Prostate gland (tissue), 2 donors: ENCODE data around the gene KBTBD12. TPM values are rescaled to one million over a fixed set of nuclear protein-coding genes. Genes with fewer than 3 reads are reported as not detected.

ENCODE experiments used
- DNase-seq: peaks from one replicate; pipeline ENCODE4 v3.0.0-alpha.2; 2019; ENCODE audit warnings: low spot score
- H3K27ac ChIP-seq, 2 donors: fragments of 200-600 bp; sonication (generic); 2 replicates each; pipeline ENCODE4 v1.5.1; 2017 to 2019
- H3K27me3 ChIP-seq: fragments of 200-600 bp; sonication (generic); replicated peaks from 2 replicates; pipeline ENCODE4 v1.5.1; 2019; ENCODE audit not compliant: insufficient read depth
- H3K36me3 ChIP-seq, 2 donors: fragments of 200-600 bp; sonication (generic); 1 replicate in 1 of 2; 2 replicates in 1 of 2; pipeline versions ENCODE4 v1.5.1 to v1.8.1; 2017 to 2019
- H3K4me1 ChIP-seq: fragments of 200-600 bp; sonication (generic); replicated peaks from 2 replicates; pipeline ENCODE4 v1.5.1; 2019
- H3K4me3 ChIP-seq, 2 donors: fragments of 200-600 bp; sonication (generic); 2 replicates each; pipeline ENCODE4 v1.5.1; 2017 to 2019
- H3K9me3 ChIP-seq: fragments of 200-600 bp; sonication (generic); 2 replicates; pipeline ENCODE4 v1.5.1; 2017
- CTCF ChIP-seq, 4 experiments: fragments of 200-600 bp in 2 of 4; fragments of 450-650 bp in 2 of 4; sonication (generic) in 2 of 4; IDR thresholded peaks; 1 replicate in 3 of 4; 2 replicates in 1 of 4; pipeline ENCODE4 v1.5.1; 2016 to 2019; ENCODE audit warnings: antibody characterized with exemption in 4 of 4, mild to moderate bottlenecking in 2 of 4, moderate library complexity in 2 of 4
- POLR2A ChIP-seq: fragments of 450-650 bp; IDR thresholded peaks from one replicate; pipeline ENCODE4 v1.6.1; 2016; ENCODE audit warnings: antibody characterized with exemption, mild to moderate bottlenecking
- POLR2AphosphoS5 ChIP-seq: sonication (generic); formaldehyde crosslinking; IDR thresholded peaks from one replicate; pipeline ENCODE4 v1.6.1; 2017; ENCODE audit warnings: antibody characterized with exemption
- WGBS: methylation state at CpG from one replicate; pipeline ENCODE4 v1.1.5; 2018; 5-methylcytosine and 5-hydroxymethylcytosine counted together
- intact Hi-C: fragments of 100-400 bp; cut with DNase I; formaldehyde crosslinking; loops from one replicate; pipeline ENCODE4 v1.14.2; 2022
- total RNA-seq, 2 donors: library from RNA; depleted of rRNA; stranded (reverse); fragments of >200 nt; gene quantifications; one replicate each; pipeline ENCODE4 v1.1.0, GENCODE V29; 2016

KBTBD12 gene
- total RNA-seq, 2 donors from 2014 or later, result 1.2 TPM; not detected in 1

GRCh38 chr3:127988770-127989557 lies 73.9 kb downstream of the KBTBD12 start:
- no peak overlapping the region for H3K4me3 ChIP-seq
- TF ChIP-seq POLR2A (no peak), CTCF (IDR thresholded peaks at IDR 0.05) (no peak), POLR2AphosphoS5 (no peak)
- no peak overlapping the region for H3K27ac ChIP-seq
- no peak for DNase-seq
- 53% methylated on average over 11 of the region's 11 CpGs for WGBS
- H3K27me3 ChIP-seq, result no peaks in the 10 kb centered on the region
- no peaks in the 10 kb centered on the region for H3K9me3 ChIP-seq
- intact Hi-C loops, result no loop called here
- no peaks in the 10 kb centered on the region for H3K36me3 ChIP-seq
- no peaks in the 10 kb centered on the region for H3K4me1 ChIP-seq

GRCh38 chr3:127990051-127990450 lies 75.0 kb downstream of the KBTBD12 start:
- H3K4me1 ChIP-seq, result no peaks in the 10 kb centered on the region
- intact Hi-C loops, result no loop called here
- no peak for DNase-seq
- no peaks in the 10 kb centered on the region for H3K27me3 ChIP-seq
- 95% methylated on average over 17 of the region's 17 CpGs for WGBS
- TF ChIP-seq POLR2AphosphoS5, result no peak
- no peak for TF ChIP-seq CTCF (IDR thresholded peaks at IDR 0.05)
- TF ChIP-seq POLR2A, result no peak
- no peak overlapping the region for H3K4me3 ChIP-seq
- no peaks in the 10 kb centered on the region for H3K9me3 ChIP-seq
- no peaks in the 10 kb centered on the region for H3K36me3 ChIP-seq
- H3K27ac ChIP-seq, result no peak overlapping the region

GRCh38 chr3:127990461-127990860 lies 75.4 kb downstream of the KBTBD12 start:
- Histone ChIP-seq H3K36me3 (no peaks in the 10 kb centered on the region), H3K4me3 (no peak overlapping the region), H3K27ac (no peak overlapping the region), H3K27me3 (no peaks in the 10 kb centered on the region), H3K4me1 (no peaks in the 10 kb centered on the region), H3K9me3 (no peaks in the 10 kb centered on the region)
- 78% methylated on average over 11 of the region's 11 CpGs for WGBS
- TF ChIP-seq POLR2AphosphoS5 (no peak), POLR2A (no peak), CTCF (IDR thresholded peaks at IDR 0.05) (no peak)
- DNase-seq, result no peak
- intact Hi-C loops, result no loop called here

GRCh38 chr3:127991251-127991650 lies 76.2 kb downstream of the KBTBD12 start:
- Histone ChIP-seq H3K9me3 (no peaks in the 10 kb centered on the region), H3K4me3 (no peak overlapping the region), H3K4me1 (no peaks in the 10 kb centered on the region), H3K27me3 (no peaks in the 10 kb centered on the region), H3K27ac (no peak overlapping the region), H3K36me3 (no peaks in the 10 kb centered on the region)
- intact Hi-C loops, result no loop called here
- TF ChIP-seq CTCF (IDR thresholded peaks at IDR 0.05) (no peak), POLR2AphosphoS5 (no peak), POLR2A (no peak)
- 95% methylated on average over 12 of the region's 12 CpGs for WGBS
- no peak for DNase-seq

GRCh38 chr3:127991681-127992080 lies 76.6 kb downstream of the KBTBD12 start:
- WGBS, result 86% methylated on average over 6 of the region's 6 CpGs
- intact Hi-C loops, result no loop called here
- no peak overlapping the region for H3K4me3 ChIP-seq
- no peaks in the 10 kb centered on the region for H3K9me3 ChIP-seq
- no peaks in the 10 kb centered on the region for H3K36me3 ChIP-seq
- TF ChIP-seq POLR2AphosphoS5 (no peak), POLR2A (no peak), CTCF (IDR thresholded peaks at IDR 0.05) (no peak)
- no peak for DNase-seq
- H3K27me3 ChIP-seq, result no peaks in the 10 kb centered on the region
- no peak overlapping the region for H3K27ac ChIP-seq
- no peaks in the 10 kb centered on the region for H3K4me1 ChIP-seq
